ENCODE data around the gene WNT9A.

Gene WNT9A

GRCh38 chr1:227892489-227893299 lies 55.0 kb downstream of the WNT9A start:
- ChIA-PET POLR2A (no interaction called here), CTCF (no interaction called here)
- Histone ChIP-seq H3K4me1 (ENCODE audit: control insufficient read depth, insufficient read depth, low read length) (no peaks in the 10 kb centered on the region), H3K4me3 (ENCODE audit: low read depth, low read length) (no peak overlapping the region), H3K36me3 (ENCODE audit: control insufficient read depth in 2 of 2, insufficient read depth in 1 of 2, low read length in 2 of 2) (no peaks in the 10 kb centered on the region), H3K9me3 (ENCODE audit: control insufficient read depth, insufficient read depth, low read depth, low read length) (no peaks in the 10 kb centered on the region), H3K27ac (ENCODE audit: extremely low read depth, low read depth, low read length) (no peak overlapping the region)
- TF ChIP-seq ZNF792 (tag by site-specific recombination; IDR thresholded peaks at IDR 0.05), result no peak

- no peak overlapping the region for H3K4me3 ChIP-seq (ENCODE audit: low read depth, low read length)
- TF ChIP-seq ZNF132 (tag by site-specific recombination; IDR thresholded peaks at IDR 0.05; ENCODE audit: borderline replicate concordance), result no peak
- TF ChIP-seq ZNF510 (tag by site-specific recombination; IDR thresholded peaks at IDR 0.05; ENCODE audit: insufficient replicate concordance), result no peak
- TF ChIP-seq YY2 (tag by site-specific recombination; IDR thresholded peaks at IDR 0.05), result no peak
- TF ChIP-seq CTCF (tag by site-specific recombination; IDR thresholded peaks at IDR 0.05), result no peak
- peak; percentile 7 for TF ChIP-seq ZBTB26 (tag by site-specific recombination; optimal IDR thresholded peaks at IDR 0.05)
- no peak for TF ChIP-seq ZNF133 (tag by site-specific recombination; IDR thresholded peaks at IDR 0.05)
- ChIA-PET POLR2A (no interaction called here), CTCF (no interaction called here)
- no peaks in the 10 kb centered on the region for H3K4me1 ChIP-seq (ENCODE audit: control insufficient read depth, insufficient read depth, low read length)
- no peak overlapping the region for H3K27ac ChIP-seq (ENCODE audit: extremely low read depth, low read depth, low read length)
- H3K9me3 ChIP-seq (ENCODE audit: control insufficient read depth, insufficient read depth, low read depth, low read length), result no peaks in the 10 kb centered on the region
- H3K36me3 ChIP-seq (ENCODE audit: control insufficient read depth in 2 of 2, insufficient read depth in 1 of 2, low read length in 2 of 2), result no peaks in the 10 kb centered on the region
Measured at GRCh38 chr1:227891955-227892488, 55.7 kb downstream of the WNT9A start.

- Histone ChIP-seq H3K36me3 (ENCODE audit: control insufficient read depth in 2 of 2, insufficient read depth in 1 of 2, low read length in 2 of 2) (no peaks in the 10 kb centered on the region), H3K4me1 (ENCODE audit: control insufficient read depth, insufficient read depth, low read length) (no peaks in the 10 kb centered on the region), H3K4me3 (ENCODE audit: low read depth, low read length) (no peak overlapping the region), H3K27ac (ENCODE audit: extremely low read depth, low read depth, low read length) (no peak overlapping the region), H3K9me3 (ENCODE audit: control insufficient read depth, insufficient read depth, low read depth, low read length) (no peaks in the 10 kb centered on the region)
- ChIA-PET CTCF (no interaction called here), POLR2A (no interaction called here)
- TF ChIP-seq ZNF202 (tag by site-specific recombination; IDR thresholded peaks at IDR 0.05; ENCODE audit: borderline replicate concordance), result no peak
- peak; percentile 86 for TF ChIP-seq GLIS1 (tag by site-specific recombination; IDR thresholded peaks at IDR 0.05)
- TF ChIP-seq SP3 (tag by site-specific recombination; IDR thresholded peaks at IDR 0.05), result no peak
- TF ChIP-seq ZNF513 (tag by site-specific recombination; IDR thresholded peaks at IDR 0.05), result no peak
- no peak for TF ChIP-seq ZNF248 (tag by site-specific recombination; IDR thresholded peaks at IDR 0.05)
- TF ChIP-seq KLF7 (tag by site-specific recombination; IDR thresholded peaks at IDR 0.05; ENCODE audit: borderline replicate concordance), result no peak
- no peak for TF ChIP-seq OSR2 (tag by site-specific recombination; IDR thresholded peaks at IDR 0.05)
- TF ChIP-seq ZBTB10 (tag by site-specific recombination; IDR thresholded peaks at IDR 0.05), result no peak
- no peak for TF ChIP-seq ZFHX2 (tag by site-specific recombination; conservative IDR thresholded peaks at IDR 0.05)
- TF ChIP-seq GLIS2 (tag by site-specific recombination; IDR thresholded peaks at IDR 0.05), result peak; percentile 56
- TF ChIP-seq ZNF701 (tag by site-specific recombination; IDR thresholded peaks at IDR 0.05), result no peak
- TF ChIP-seq ZSCAN23 (tag by site-specific recombination; IDR thresholded peaks at IDR 0.05), result no peak
- no peak for TF ChIP-seq PRDM6 (tag by site-specific recombination; IDR thresholded peaks at IDR 0.05)
- TF ChIP-seq ZNF785 (tag by site-specific recombination; IDR thresholded peaks at IDR 0.05), result no peak
Measured at GRCh38 chr1:227891223-227891954, 56.3 kb downstream of the WNT9A start.

All from HEK293 (cell line).